ENCODE data around the gene LRRFIP2. TPM values are rescaled to one million over a fixed set of nuclear protein-coding genes. Genes with fewer than 3 reads are reported as not detected.

Gene LRRFIP2
- total and polyA plus RNA-seq, 2 of the 8 experiments (the other 6 are each of a cell fraction or from before 2014, with no cell fraction given), result 8.8 to 25.6 TPM

- H3K56ac ChIP-seq (replicated peaks; ENCODE audit: insufficient read length, low read depth, low read length), result no peak overlapping the region
- no peak overlapping the region for H4K5ac ChIP-seq (ENCODE audit: insufficient read length, low read depth, low read length)
- no peak overlapping the region for H3K23ac ChIP-seq (ENCODE audit: insufficient read length)
- H3K4ac ChIP-seq (replicated peaks; ENCODE audit: insufficient read length, low read depth, low read length), result no peak overlapping the region
- no peak overlapping the region for H3K9ac ChIP-seq (replicated peaks in 1 of 4; ENCODE audit: extremely low read depth in 1 of 4, low read depth in 3 of 4, low read length in 3 of 4)
- H2BK15ac ChIP-seq (ENCODE audit: low read length), result no peak overlapping the region
- no peaks in the 10 kb centered on the region for H3K4me1 ChIP-seq (replicated peaks in 1 of 4; ENCODE audit: control insufficient read depth in 3 of 4, insufficient read depth in 4 of 4, low read length in 3 of 4)
- H2BK120ac ChIP-seq (replicated peaks; ENCODE audit: low read depth, low read length), result no peak overlapping the region
- H4K91ac ChIP-seq (replicated peaks; ENCODE audit: insufficient read length, low read length), result no peak overlapping the region
- no peak overlapping the region for H2BK5ac ChIP-seq (ENCODE audit: low read depth, low read length)
- no peak overlapping the region for H2AFZ ChIP-seq (ENCODE audit: low read length)
- no peak overlapping the region for H3K18ac ChIP-seq (ENCODE audit: extremely low read depth, low read length)
- no peak overlapping the region for H3K27ac ChIP-seq (ENCODE audit: low read depth, low read length)
- H3K79me2 ChIP-seq (ENCODE audit: control insufficient read depth in 1 of 2, insufficient read depth in 2 of 2, low read length in 2 of 2), result no peaks in the 10 kb centered on the region
- H2BK12ac ChIP-seq (ENCODE audit: low read depth, low read length), result no peak overlapping the region
- no peaks in the 10 kb centered on the region for H3K23me2 ChIP-seq (ENCODE audit: low read depth, low read length)
- no peak for FAIRE-seq
- H3K79me1 ChIP-seq (ENCODE audit: low read depth, low read length), result no peaks in the 10 kb centered on the region
- no peak for TF ChIP-seq CHD1 (IDR thresholded peaks at IDR 0.05; ENCODE audit: low read depth, low read length)
- no peak for TF ChIP-seq SIN3A (conservative IDR thresholded peaks at IDR 0.05 in 1 of 2, IDR thresholded peaks at IDR 0.05 in 1 of 2; ENCODE audit: low read depth in 1 of 2, low read length in 2 of 2)
- POLR2A ChIA-PET (ENCODE audit: partially characterized antibody), result no interaction called here
- H3K4me3 ChIP-seq (ENCODE audit: extremely low read depth in 1 of 4, insufficient read depth in 2 of 4, low read depth in 3 of 4, low read length in 4 of 4), result no peak overlapping the region
- 77% methylated on average over 1 of the region's 1 CpG; no CpG with 5 or more reads in 1 of the 2 experiments for WGBS, 2 experiments (ENCODE audit: extremely low coverage in 1 of 2, insufficient coverage in 1 of 2, insufficient read length in 1 of 2, insufficient replicate concordance in 2 of 2, low coverage in 1 of 2, low lambda C conversion rate in 2 of 2, missing lambda C conversion rate in 1 of 2)
- H3K9me3 ChIP-seq (ENCODE audit: insufficient read depth in 2 of 2, low read depth in 1 of 2, low read length in 1 of 2), result peaks cover 3 to 6% of the 10 kb centered on the region in 2 experiments; a peak in 2 of 4 replicates
- no peak overlapping the region for H2AK5ac ChIP-seq (ENCODE audit: low read depth, low read length)
- H3K36me3 ChIP-seq (ENCODE audit: control insufficient read depth in 2 of 4, insufficient read depth in 4 of 4, low read length in 3 of 4), result no peaks in the 10 kb centered on the region
- no peak overlapping the region for H4K8ac ChIP-seq (ENCODE audit: extremely low read depth, insufficient read depth, low read length)
- H2BK20ac ChIP-seq (ENCODE audit: low read length), result no peak overlapping the region
- CTCF ChIA-PET (ENCODE audit: partially characterized antibody), result interaction anchor here (1.5 kb wide), 1 partner anchor 8 kb away, joined by 6 read pairs; no protein-coding TSS in a partner anchor
- no peak overlapping the region for H3K4me2 ChIP-seq (ENCODE audit: insufficient read depth in 1 of 2, low read depth in 2 of 2, low read length in 2 of 2)
- no peak for DNase-seq (ENCODE audit: low read depth in 1 of 2, low spot score in 2 of 2)
- no peaks in the 10 kb centered on the region for H4K20me1 ChIP-seq (replicated peaks in 1 of 2; ENCODE audit: control insufficient read depth in 1 of 2, insufficient read depth in 2 of 2, low read length in 2 of 2)
- H3K27me3 ChIP-seq (replicated peaks in 1 of 4; ENCODE audit: control insufficient read depth in 3 of 4, extremely low read depth in 1 of 4, insufficient read depth in 3 of 4, low read length in 3 of 4), result no peaks in the 10 kb centered on the region; a peak in 1 of 7 replicates
- no peak overlapping the region for H3K14ac ChIP-seq (ENCODE audit: insufficient read length)
Observed at GRCh38 chr3:37219266-37219665, 44.9 kb upstream of the LRRFIP2 start.
